Osteoblast (primary cell): ENCODE results near the gene C1orf210. TPM values are rescaled to one million over a fixed set of nuclear protein-coding genes. Genes with fewer than 3 reads are reported as not detected.

Experiments
- DNase-seq: peaks from one replicate; pipeline ENCODE4 v3.0.0; 2011; ENCODE audit warnings: low spot score, mixed read lengths; ENCODE audit not compliant: insufficient read length; ENCODE audit errors: missing footprints
- H2AFZ ChIP-seq: 2 replicates; pipeline ENCODE4 v1.6.0; 2011; ENCODE audit warnings: mild to moderate bottlenecking, low read length
- H3K27ac ChIP-seq: 2 replicates; pipeline ENCODE4 v1.5.1; 2011; ENCODE audit warnings: mild to moderate bottlenecking, low read depth, low read length, moderate library complexity
- H3K27me3 ChIP-seq: 2 replicates; pipeline ENCODE4 v1.6.0; 2012; ENCODE audit warnings: mild to moderate bottlenecking, control low read depth, inconsistent platforms, low read length, moderate library complexity; ENCODE audit not compliant: insufficient read depth
- H3K36me3 ChIP-seq: 2 replicates; pipeline ENCODE4 v1.5.1; 2011; ENCODE audit warnings: mild to moderate bottlenecking, low read length, control low read depth, moderate library complexity; ENCODE audit not compliant: insufficient read depth
- H3K4me1 ChIP-seq: 2 replicates; pipeline ENCODE4 v1.5.1; 2011; ENCODE audit warnings: mild to moderate bottlenecking, low read length, control low read depth, moderate library complexity; ENCODE audit not compliant: insufficient read depth
- H3K4me2 ChIP-seq: 2 replicates; pipeline ENCODE4 v1.6.0; 2011; ENCODE audit warnings: mild to moderate bottlenecking, low read length; ENCODE audit not compliant: insufficient read depth
- H3K4me3 ChIP-seq: fragments of 200-600 bp; sonication (generic); 3 replicates; pipeline ENCODE4 v1.5.1; 2012; ENCODE audit warnings: mild to moderate bottlenecking, low read length, inconsistent platforms; ENCODE audit not compliant: insufficient read depth
- H3K79me2 ChIP-seq: 2 replicates; pipeline ENCODE4 v1.6.0; 2012; ENCODE audit warnings: mild to moderate bottlenecking, low read length, control low read depth, inconsistent platforms; ENCODE audit not compliant: insufficient read depth
- H3K9me3 ChIP-seq: 2 replicates; pipeline ENCODE4 v1.5.1; 2011; ENCODE audit warnings: low read depth, low read length, control low read depth
- H4K20me1 ChIP-seq: 2 replicates; pipeline ENCODE4 v1.6.0; 2012; ENCODE audit warnings: mild to moderate bottlenecking, low read length, control low read depth; ENCODE audit not compliant: insufficient read depth
- total RNA-seq: library from RNA; depleted of rRNA; stranded (reverse); fragments of >200 nt; gene quantifications from 2 replicates; pipeline ENCODE4 v1.2.3, GENCODE V29; 2012
- TF ChIP-seq, protein P1 (sequence below): IDR thresholded peaks from 2 replicates; pipeline ENCODE4 v1.5.1; 2011; ENCODE audit warnings: mild to moderate bottlenecking, low read depth, low read length, moderate library complexity; ENCODE audit errors: extremely low read depth

C1orf210 gene
- total RNA-seq, 1 donor = not detected

DNA sequence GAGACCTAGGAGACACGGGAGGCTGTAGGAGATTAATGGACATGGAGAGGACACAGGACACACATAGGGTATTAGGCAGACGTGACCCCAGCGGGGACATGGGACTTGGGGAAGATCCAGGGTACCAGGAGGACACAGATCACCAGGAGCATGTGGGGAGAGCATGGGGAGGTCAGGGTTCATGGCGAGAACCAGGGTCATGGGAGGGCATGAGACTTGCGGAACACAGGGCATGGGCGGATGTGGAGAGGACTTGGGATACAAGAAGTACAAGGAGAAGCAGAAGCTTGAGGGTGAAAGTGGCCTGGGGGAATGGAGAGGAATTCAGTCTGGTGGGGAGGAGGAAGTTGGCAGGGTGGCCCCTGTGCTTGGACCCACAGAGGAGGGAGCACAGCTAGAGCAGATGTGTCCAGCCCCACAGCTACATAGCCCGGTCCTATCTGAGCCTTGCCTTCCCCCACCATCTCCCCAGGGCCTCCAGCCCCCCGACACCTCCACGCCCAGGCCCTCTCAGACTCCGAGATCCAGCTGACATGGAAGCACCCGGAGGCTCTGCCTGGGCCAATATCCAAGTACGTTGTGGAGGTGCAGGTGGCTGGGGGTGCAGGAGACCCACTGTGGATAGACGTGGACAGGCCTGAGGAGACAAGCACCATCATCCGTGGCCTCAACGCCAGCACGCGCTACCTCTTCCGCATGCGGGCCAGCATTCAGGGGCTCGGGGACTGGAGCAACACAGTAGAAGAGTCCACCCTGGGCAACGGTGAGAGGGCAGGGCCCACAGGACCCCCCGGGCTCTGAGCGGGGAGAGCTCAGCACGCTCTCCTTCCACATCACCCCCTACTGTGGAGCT, 27.5 kb upstream of the C1orf210 start:
- Histone ChIP-seq H3K4me1 (no peaks in the 10 kb centered on the region), H3K79me2 (no peaks in the 10 kb centered on the region), H3K36me3 (no peaks in the 10 kb centered on the region), H2AFZ (no peak overlapping the region), H3K27ac (no peak overlapping the region), H3K4me3 (no peak overlapping the region), H3K27me3 (no peaks in the 10 kb centered on the region), H4K20me1 (no peaks in the 10 kb centered on the region), H3K4me2 (no peak overlapping the region), H3K9me3 (no peaks in the 10 kb centered on the region)
- DNase-seq = no peak
- TF ChIP-seq, protein P1, sequence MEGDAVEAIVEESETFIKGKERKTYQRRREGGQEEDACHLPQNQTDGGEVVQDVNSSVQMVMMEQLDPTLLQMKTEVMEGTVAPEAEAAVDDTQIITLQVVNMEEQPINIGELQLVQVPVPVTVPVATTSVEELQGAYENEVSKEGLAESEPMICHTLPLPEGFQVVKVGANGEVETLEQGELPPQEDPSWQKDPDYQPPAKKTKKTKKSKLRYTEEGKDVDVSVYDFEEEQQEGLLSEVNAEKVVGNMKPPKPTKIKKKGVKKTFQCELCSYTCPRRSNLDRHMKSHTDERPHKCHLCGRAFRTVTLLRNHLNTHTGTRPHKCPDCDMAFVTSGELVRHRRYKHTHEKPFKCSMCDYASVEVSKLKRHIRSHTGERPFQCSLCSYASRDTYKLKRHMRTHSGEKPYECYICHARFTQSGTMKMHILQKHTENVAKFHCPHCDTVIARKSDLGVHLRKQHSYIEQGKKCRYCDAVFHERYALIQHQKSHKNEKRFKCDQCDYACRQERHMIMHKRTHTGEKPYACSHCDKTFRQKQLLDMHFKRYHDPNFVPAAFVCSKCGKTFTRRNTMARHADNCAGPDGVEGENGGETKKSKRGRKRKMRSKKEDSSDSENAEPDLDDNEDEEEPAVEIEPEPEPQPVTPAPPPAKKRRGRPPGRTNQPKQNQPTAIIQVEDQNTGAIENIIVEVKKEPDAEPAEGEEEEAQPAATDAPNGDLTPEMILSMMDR = no peak

DNA sequence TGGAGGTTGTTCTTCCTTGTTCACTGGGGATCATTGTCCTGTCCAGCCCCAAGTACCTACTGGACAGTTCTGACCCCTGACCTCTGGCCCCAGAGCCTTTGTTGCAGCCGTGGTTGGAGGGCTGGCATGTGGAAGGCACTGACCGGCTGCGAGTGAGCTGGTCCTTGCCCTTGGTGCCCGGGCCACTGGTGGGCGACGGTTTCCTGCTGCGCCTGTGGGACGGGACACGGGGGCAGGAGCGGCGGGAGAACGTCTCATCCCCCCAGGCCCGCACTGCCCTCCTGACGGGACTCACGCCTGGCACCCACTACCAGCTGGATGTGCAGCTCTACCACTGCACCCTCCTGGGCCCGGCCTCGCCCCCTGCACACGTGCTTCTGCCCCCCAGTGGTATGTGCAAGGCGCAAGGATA, 26.8 kb upstream of the C1orf210 start:
- H3K9me3 ChIP-seq = no peaks in the 10 kb centered on the region

DNA sequence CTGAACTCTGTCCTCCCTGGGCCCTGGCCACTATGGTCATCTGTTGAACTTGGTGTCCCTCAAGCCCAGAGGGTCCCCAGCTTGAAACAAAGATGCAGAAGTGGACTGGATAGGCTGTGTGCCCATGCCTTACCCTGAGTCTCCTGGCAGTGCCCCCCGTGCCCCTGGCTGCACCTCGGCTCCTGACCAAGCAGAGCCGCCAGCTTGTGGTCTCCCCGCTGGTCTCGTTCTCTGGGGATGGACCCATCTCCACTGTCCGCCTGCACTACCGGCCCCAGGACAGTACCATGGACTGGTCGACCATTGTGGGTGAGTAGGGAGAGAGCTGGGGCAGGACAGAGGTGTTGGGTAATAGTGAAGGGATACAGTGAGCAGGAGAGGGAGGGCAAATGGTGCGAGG, 26.1 kb upstream of the C1orf210 start:
- no peaks in the 10 kb centered on the region for H3K9me3 ChIP-seq
- no peaks in the 10 kb centered on the region for H3K27me3 ChIP-seq
- no peaks in the 10 kb centered on the region for H4K20me1 ChIP-seq
- H3K4me3 ChIP-seq = no peak overlapping the region
- H3K36me3 ChIP-seq = no peaks in the 10 kb centered on the region
- no peak overlapping the region for H2AFZ ChIP-seq
- H3K4me1 ChIP-seq = no peaks in the 10 kb centered on the region
- no peak overlapping the region for H3K4me2 ChIP-seq
- TF ChIP-seq, protein P1 = no peak
- H3K79me2 ChIP-seq = no peaks in the 10 kb centered on the region
- DNase-seq = no peak
- no peak overlapping the region for H3K27ac ChIP-seq

More for the DNA sequence above, 26.8 kb upstream of the C1orf210 start:
- Histone ChIP-seq H3K36me3 (no peaks in the 10 kb centered on the region), H3K4me1 (no peaks in the 10 kb centered on the region), H3K4me2 (no peak overlapping the region), H3K27me3 (no peaks in the 10 kb centered on the region), H3K79me2 (no peaks in the 10 kb centered on the region), H4K20me1 (no peaks in the 10 kb centered on the region), H3K4me3 (no peak overlapping the region), H2AFZ (no peak overlapping the region), H3K27ac (no peak overlapping the region)
- no peak for DNase-seq
- TF ChIP-seq, protein P1 = no peak

DNA sequence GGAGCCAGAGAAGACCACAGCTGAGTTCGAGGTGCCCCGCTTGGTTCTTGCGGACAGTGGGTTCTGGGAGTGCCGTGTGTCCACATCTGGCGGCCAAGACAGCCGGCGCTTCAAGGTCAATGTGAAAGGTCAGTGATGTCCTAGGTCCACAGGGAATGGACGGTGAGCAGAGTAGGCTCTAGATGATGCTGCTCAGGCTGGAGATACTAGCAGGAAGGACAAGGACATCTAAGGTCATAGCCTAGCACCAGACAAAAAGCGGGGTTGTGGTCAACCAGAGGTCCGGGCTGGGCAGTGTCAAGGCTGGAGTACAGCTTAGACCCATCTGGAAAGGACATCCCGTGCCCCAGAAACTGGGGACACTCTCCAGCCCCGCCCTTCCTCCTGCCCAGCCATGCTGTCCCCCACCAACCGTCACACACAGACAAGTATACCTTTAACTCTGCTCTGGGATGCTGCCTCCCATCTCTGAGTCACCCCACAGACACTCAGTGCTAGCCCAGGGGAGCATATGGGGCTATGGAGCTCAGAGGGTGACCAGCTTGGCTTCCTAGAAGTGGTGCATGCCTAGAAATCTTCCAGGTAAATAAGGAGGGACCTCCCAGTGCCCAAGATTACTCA, 24.1 kb upstream of the C1orf210 start:
- no peak overlapping the region for H3K4me3 ChIP-seq
- no peaks in the 10 kb centered on the region for H3K79me2 ChIP-seq
- H3K27ac ChIP-seq = no peak overlapping the region
- no peak overlapping the region for H3K4me2 ChIP-seq
- peak; percentile 89 for DNase-seq
- no peaks in the 10 kb centered on the region for H3K36me3 ChIP-seq
- no peak overlapping the region for H2AFZ ChIP-seq
- no peaks in the 10 kb centered on the region for H3K9me3 ChIP-seq
- H3K4me1 ChIP-seq = no peaks in the 10 kb centered on the region
- H4K20me1 ChIP-seq = no peaks in the 10 kb centered on the region
- TF ChIP-seq, protein P1 = no peak
- no peaks in the 10 kb centered on the region for H3K27me3 ChIP-seq
